ENCODE results near the gene SNRK. TPM values are rescaled to one million over a fixed set of nuclear protein-coding genes. Genes with fewer than 3 reads are reported as not detected.
"Not testable (repeated sequence)": the region's sequence is repeated elsewhere in the genome, so short reads cannot be mapped to it uniquely, and the experiment has no call there.

Gene SNRK
- total and polyA plus RNA-seq, 11 donors, result 9.3 to 41.5 (median 23.0) TPM

DNA sequence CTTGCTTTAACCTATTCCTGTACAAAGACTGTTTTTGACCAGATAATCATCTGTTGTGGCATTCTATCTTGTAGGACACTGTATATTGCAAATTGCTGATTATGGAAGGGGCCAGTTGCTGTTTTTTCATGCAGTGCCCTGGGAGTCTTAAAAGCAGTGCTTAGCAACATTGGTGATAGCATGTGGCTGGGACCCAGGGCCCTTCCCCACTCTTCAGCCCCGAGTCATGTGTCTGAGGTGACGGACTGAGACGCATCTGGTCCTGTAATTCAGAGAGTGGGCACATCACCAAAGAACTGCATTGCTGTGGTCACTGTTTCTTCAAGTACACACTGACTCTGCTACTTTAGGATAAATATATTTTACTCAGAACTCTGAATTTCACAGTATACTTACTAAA is 63.4 kb downstream of the SNRK start:
- peaks cover 0 to 33% (median 18%) of the 10 kb centered on the region in 12 donors for H3K9me3 ChIP-seq
- TF ChIP-seq, protein P1, sequence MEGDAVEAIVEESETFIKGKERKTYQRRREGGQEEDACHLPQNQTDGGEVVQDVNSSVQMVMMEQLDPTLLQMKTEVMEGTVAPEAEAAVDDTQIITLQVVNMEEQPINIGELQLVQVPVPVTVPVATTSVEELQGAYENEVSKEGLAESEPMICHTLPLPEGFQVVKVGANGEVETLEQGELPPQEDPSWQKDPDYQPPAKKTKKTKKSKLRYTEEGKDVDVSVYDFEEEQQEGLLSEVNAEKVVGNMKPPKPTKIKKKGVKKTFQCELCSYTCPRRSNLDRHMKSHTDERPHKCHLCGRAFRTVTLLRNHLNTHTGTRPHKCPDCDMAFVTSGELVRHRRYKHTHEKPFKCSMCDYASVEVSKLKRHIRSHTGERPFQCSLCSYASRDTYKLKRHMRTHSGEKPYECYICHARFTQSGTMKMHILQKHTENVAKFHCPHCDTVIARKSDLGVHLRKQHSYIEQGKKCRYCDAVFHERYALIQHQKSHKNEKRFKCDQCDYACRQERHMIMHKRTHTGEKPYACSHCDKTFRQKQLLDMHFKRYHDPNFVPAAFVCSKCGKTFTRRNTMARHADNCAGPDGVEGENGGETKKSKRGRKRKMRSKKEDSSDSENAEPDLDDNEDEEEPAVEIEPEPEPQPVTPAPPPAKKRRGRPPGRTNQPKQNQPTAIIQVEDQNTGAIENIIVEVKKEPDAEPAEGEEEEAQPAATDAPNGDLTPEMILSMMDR (IDR thresholded peaks at IDR 0.05), result no peak
- TF ChIP-seq POLR2A (IDR thresholded peaks at IDR 0.05), result no peak
- intact Hi-C loops (cut with DNase I), result loop anchor here in 1 of 10 donors (5.0 kb wide), 1 partner anchor 62 kb away; the partner anchor contains the start of gene SNRK
- no peak overlapping the region for H3K4me3 ChIP-seq
- peaks cover 0 to 27% (median 14%) of the 10 kb centered on the region in 12 donors for H3K4me1 ChIP-seq
- peaks cover 0 to 68% (median 65%) of the 10 kb centered on the region in 9 donors for H3K36me3 ChIP-seq
- DNase-seq (no peak), ATAC-seq (peak; percentile 36 to 57 (median 38))
- 35 to 68% (median 52%) methylated on average over 3 of the region's 3 CpGs for WGBS, 4 donors
- H3K27ac ChIP-seq, result peak overlapping the region in 3 of 12 donors; percentile 0 to 17 (median 4)
- H3K27me3 ChIP-seq, result no peaks in the 10 kb centered on the region

DNA sequence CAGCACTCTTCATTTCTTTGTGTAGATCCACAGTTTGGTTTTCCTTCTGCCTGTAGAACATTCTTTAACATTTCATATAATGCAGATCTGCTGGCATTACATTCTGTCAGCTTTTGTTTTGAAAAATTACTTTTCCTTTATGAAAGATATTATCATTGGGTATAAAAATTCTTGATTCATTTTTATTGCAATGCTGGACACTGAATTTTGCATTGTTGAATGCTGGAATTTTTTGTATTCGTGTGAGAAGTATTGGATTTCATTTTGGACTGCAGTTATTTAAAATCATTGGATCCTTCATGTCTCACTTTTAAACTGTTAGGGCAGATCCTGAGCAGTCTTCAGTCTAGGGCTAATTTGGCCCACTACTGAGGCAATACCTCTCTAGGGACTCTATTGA is 67.1 kb downstream of the SNRK start:
- Histone ChIP-seq H3K9me3 (peaks cover 0 to 60% (median 22%) of the 10 kb centered on the region in 12 donors), H3K27me3 (no peaks in the 10 kb centered on the region), H3K4me3 (no peak overlapping the region), H3K27ac (no peak overlapping the region), H3K36me3 (peaks cover 0 to 33% (median 28%) of the 10 kb centered on the region in 9 donors), H3K4me1 (peaks cover 0 to 13% (median 0%) of the 10 kb centered on the region in 12 donors)
- DNase-seq (no peak), ATAC-seq (no peak)
- no peak for TF ChIP-seq POLR2A (IDR thresholded peaks at IDR 0.05)
- TF ChIP-seq, protein P1 (IDR thresholded peaks at IDR 0.05), result no peak
- 98 to 100% (median 98%) methylated on average over 1 of the region's 1 CpG for WGBS, 4 donors
- intact Hi-C loops (cut with DNase I), result no loop called here

DNA sequence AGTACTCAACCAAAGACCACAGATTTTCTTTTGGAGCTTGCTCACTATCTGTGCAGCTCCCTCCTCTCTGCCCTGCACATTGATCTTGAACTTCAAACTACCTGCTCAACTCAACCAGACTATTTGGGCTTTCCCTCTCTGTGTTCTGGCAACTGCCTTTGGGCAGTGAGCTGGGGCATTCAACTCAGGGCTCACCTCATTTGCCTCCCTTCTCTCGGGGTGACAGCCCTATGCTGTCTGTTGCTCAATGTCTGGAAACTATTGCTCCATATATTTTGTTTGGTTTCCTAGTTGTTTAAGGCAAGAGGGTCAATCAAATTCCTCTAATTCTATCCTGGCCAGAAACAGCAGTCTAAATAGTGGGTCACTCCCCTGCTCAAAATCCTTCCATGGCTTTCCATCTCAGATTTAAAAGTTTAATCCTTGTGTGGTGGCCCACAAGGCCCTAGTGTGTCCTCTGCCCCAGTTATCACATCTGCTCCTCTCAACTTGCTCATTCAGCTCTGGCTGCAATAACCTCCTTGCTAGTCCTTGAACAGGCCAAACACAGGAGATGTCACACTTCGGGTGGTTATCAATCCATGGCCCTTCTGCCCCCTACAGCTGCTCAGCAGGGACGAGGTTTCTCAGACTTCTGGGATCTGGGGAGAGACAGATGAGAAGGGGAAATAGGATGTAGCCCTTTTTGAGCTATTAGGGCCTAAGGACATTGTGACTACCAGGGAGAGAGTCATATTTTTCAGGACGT is 67.8 kb downstream of the SNRK start:
- ATAC-seq (peak in 1 of 4 donors; percentile 16), DNase-seq (no peak)
- TF ChIP-seq, protein P1 (IDR thresholded peaks at IDR 0.05), result no peak
- no peak for TF ChIP-seq POLR2A (IDR thresholded peaks at IDR 0.05)
- no peak overlapping the region for H3K4me3 ChIP-seq
- peaks cover 0 to 26% (median 21%) of the 10 kb centered on the region in 9 donors for H3K36me3 ChIP-seq
- H3K27ac ChIP-seq, result no peak overlapping the region
- H3K9me3 ChIP-seq, result peaks cover 0 to 60% (median 22%) of the 10 kb centered on the region in 12 donors
- 75 to 80% (median 78%) methylated on average over 4 of the region's 4 CpGs for WGBS, 4 donors
- intact Hi-C loops (cut with DNase I), result no loop called here
- no peaks in the 10 kb centered on the region for H3K27me3 ChIP-seq
- H3K4me1 ChIP-seq, result peaks cover 0 to 13% (median 0%) of the 10 kb centered on the region in 12 donors

DNA sequence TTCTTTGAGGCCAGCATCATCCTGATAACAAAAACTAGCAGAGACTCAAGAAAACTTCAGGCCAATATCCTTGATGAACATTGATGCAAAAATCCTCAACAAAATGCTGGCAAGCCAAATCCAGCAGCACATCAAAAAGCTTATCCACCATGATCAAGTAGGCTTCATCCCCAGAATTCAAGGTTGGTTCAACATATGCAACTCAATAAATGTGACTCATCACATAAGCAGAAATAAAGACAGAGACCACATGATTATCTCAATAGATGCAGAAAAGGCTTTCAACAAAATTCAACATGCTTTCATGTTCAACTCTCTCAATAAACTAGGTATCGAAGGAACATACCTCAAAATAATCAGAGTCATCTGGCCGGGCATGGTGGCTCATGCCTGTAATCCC is 69.7 kb downstream of the SNRK start:
- H3K9me3 ChIP-seq, result peaks cover 0 to 60% (median 22%) of the 10 kb centered on the region in 12 donors
- H3K27me3 ChIP-seq; H3K27ac ChIP-seq; DNase-seq; H3K36me3 ChIP-seq; intact Hi-C loops (cut with DNase I); H3K4me3 ChIP-seq; ATAC-seq; H3K4me1 ChIP-seq: not testable (repeated sequence)
- 91 to 100% (median 97%) methylated on average over 2 of the region's 2 CpGs for WGBS, 4 donors

Data from heart left ventricle (tissue), 16 donors.